ENCODE measurements around the gene GPRIN2. TPM values are rescaled to one million over a fixed set of nuclear protein-coding genes. Genes with fewer than 3 reads are reported as not detected.

The GPRIN2 gene
- total RNA-seq, 1 donor from 2014 or later: 0.53 TPM

GRCh38 chr10:46526682-46527038 is 29.8 kb downstream of the GPRIN2 start:
- DNase-seq (ENCODE audit: low read depth) (peak; percentile 52), FAIRE-seq (no peak)
- H3K4me3 ChIP-seq (ENCODE audit: low read depth, low read length): no peak overlapping the region
- H3K36me3 ChIP-seq (ENCODE audit: control insufficient read depth, insufficient read depth, low read length): no peaks in the 10 kb centered on the region
- TF ChIP-seq, protein P1, sequence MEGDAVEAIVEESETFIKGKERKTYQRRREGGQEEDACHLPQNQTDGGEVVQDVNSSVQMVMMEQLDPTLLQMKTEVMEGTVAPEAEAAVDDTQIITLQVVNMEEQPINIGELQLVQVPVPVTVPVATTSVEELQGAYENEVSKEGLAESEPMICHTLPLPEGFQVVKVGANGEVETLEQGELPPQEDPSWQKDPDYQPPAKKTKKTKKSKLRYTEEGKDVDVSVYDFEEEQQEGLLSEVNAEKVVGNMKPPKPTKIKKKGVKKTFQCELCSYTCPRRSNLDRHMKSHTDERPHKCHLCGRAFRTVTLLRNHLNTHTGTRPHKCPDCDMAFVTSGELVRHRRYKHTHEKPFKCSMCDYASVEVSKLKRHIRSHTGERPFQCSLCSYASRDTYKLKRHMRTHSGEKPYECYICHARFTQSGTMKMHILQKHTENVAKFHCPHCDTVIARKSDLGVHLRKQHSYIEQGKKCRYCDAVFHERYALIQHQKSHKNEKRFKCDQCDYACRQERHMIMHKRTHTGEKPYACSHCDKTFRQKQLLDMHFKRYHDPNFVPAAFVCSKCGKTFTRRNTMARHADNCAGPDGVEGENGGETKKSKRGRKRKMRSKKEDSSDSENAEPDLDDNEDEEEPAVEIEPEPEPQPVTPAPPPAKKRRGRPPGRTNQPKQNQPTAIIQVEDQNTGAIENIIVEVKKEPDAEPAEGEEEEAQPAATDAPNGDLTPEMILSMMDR (IDR thresholded peaks at IDR 0.05; ENCODE audit: insufficient read depth, low read length, severe bottlenecking): no peak
- H3K27me3 ChIP-seq (ENCODE audit: control insufficient read depth, insufficient read depth, low read length): no peaks in the 10 kb centered on the region

DNA sequence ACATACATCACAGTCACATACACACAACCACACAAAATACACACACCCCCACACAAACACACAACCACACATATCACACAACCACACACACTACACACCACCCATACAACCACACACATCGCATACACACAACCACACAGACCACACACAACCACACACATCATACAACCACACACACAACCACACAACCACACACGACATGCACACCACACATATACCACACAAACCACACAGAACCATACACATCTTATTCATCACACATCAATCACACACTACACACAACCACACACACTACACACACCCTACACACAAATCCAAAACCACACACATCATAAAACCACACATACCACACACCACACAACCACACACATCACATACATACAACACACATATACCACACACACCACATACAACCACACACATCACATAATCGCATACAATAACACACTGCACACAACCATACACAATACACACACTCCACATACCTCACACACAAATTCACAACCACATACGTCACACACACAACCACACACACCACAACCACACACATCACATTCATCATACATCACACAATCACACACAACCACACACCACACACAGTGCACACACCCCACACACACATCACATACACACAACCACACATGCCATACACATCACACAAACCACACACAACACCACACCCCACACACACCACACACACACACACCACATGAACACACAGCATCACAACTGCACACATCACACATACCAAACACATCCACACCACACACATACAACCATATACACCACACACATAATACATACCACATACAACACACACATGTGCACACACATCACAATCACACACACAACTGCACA is 30.4 kb downstream of the GPRIN2 start:
- no peaks in the 10 kb centered on the region for H3K36me3 ChIP-seq (ENCODE audit: control insufficient read depth, insufficient read depth, low read length)
- FAIRE-seq (peak; percentile 94), DNase-seq (ENCODE audit: low read depth) (no peak)
- no peaks in the 10 kb centered on the region for H3K27me3 ChIP-seq (ENCODE audit: control insufficient read depth, insufficient read depth, low read length)
- H3K4me3 ChIP-seq (ENCODE audit: low read depth, low read length): no peak overlapping the region
- TF ChIP-seq, protein P1 (IDR thresholded peaks at IDR 0.05; ENCODE audit: insufficient read depth, low read length, severe bottlenecking): no peak

- Histone ChIP-seq H3K4me3 (ENCODE audit: low read depth, low read length) (no peak overlapping the region), H3K36me3 (ENCODE audit: control insufficient read depth, insufficient read depth, low read length) (no peaks in the 10 kb centered on the region), H3K27me3 (ENCODE audit: control insufficient read depth, insufficient read depth, low read length) (no peaks in the 10 kb centered on the region)
- TF ChIP-seq, protein P1 (IDR thresholded peaks at IDR 0.05; ENCODE audit: insufficient read depth, low read length, severe bottlenecking): no peak
- no peak for FAIRE-seq
- peak; percentile 82 for DNase-seq (ENCODE audit: low read depth)
Observed at GRCh38 chr10:46525177-46525823, 31.2 kb downstream of the GPRIN2 start.

GRCh38 chr10:46524472-46525176 is 31.8 kb downstream of the GPRIN2 start:
- TF ChIP-seq, protein P1 (IDR thresholded peaks at IDR 0.05; ENCODE audit: insufficient read depth, low read length, severe bottlenecking): no peak
- no peak overlapping the region for H3K4me3 ChIP-seq (ENCODE audit: low read depth, low read length)
- FAIRE-seq (no peak), DNase-seq (ENCODE audit: low read depth) (peak; percentile 17)
- no peaks in the 10 kb centered on the region for H3K36me3 ChIP-seq (ENCODE audit: control insufficient read depth, insufficient read depth, low read length)
- H3K27me3 ChIP-seq (ENCODE audit: control insufficient read depth, insufficient read depth, low read length): no peaks in the 10 kb centered on the region

DNA sequence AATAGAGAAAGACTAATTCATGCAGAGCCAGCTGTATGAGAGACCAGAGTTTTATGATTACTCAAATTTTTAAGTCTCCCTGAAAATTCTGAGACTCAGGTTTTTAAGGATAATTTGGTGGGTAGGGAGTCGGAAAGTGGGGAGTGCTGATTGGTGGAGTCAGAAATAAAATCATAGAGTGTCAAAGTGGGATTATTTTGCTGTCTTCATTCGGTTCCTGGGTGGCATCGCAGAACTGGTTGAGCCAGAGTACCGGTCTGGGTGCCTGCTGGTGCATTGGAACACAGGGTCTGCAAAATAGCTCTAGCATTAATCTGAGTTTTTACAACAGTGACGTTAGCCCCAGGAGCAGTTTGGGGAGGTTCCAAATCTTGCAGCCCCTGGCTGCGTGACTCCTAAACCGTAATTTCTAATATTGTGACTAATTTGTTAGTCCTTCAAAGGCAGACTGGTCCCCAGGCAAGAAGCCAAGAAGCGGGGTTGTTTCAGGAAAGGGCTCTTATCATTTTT is 32.4 kb downstream of the GPRIN2 start:
- TF ChIP-seq, protein P1 (IDR thresholded peaks at IDR 0.05; ENCODE audit: insufficient read depth, low read length, severe bottlenecking): no peak
- FAIRE-seq (no peak), DNase-seq (ENCODE audit: low read depth) (peak; percentile 95)
- Histone ChIP-seq H3K4me3 (ENCODE audit: low read depth, low read length) (no peak overlapping the region), H3K36me3 (ENCODE audit: control insufficient read depth, insufficient read depth, low read length) (no peaks in the 10 kb centered on the region), H3K27me3 (ENCODE audit: control insufficient read depth, insufficient read depth, low read length) (no peaks in the 10 kb centered on the region)
